SU-DHL-6 (cell line): ENCODE data around the gene TPST1.

Source experiments
- H2AFZ ChIP-seq: fragments of 200-600 bp; sonication (generic); 2 replicates; pipeline ENCODE4 v1.6.1; 2014; ENCODE audit warnings: low read depth, mild to moderate bottlenecking, moderate library complexity, mixed read lengths, antibody characterized with exemption, low read length; ENCODE audit not compliant: severe bottlenecking
- H3F3A ChIP-seq: fragments of 200-600 bp; shearing (Covaris generic); 2 replicates; pipeline ENCODE4 v1.6.0; 2016; ENCODE audit warnings: antibody characterized with exemption, mild to moderate bottlenecking; ENCODE audit not compliant: insufficient read depth
- H3K27ac ChIP-seq: fragments of 200-600 bp; sonication (generic); 2 replicates; pipeline ENCODE4 v1.5.1; 2016; ENCODE audit warnings: low read depth, mild to moderate bottlenecking, low read length, moderate library complexity, mixed read lengths
- H3K27me3 ChIP-seq: fragments of 200-600 bp; sonication (generic), shearing (Covaris generic); 2 replicates; pipeline ENCODE4 v1.6.0; 2014; ENCODE audit warnings: mild to moderate bottlenecking, low read length
- H3K36me3 ChIP-seq: fragments of 200-600 bp; sonication (generic); 2 replicates; pipeline ENCODE4 v1.6.1; 2014; ENCODE audit warnings: mild to moderate bottlenecking, low read length, mixed read lengths
- H3K4me2 ChIP-seq: fragments of 300-600, 200-600 bp; shearing (Covaris generic), sonication (generic); 2 replicates; pipeline ENCODE4 v1.6.0; 2014; ENCODE audit warnings: low read length, low read depth, mild to moderate bottlenecking; ENCODE audit not compliant: poor library complexity, severe bottlenecking
- H3K4me3 ChIP-seq: fragments of 200-600 bp; sonication (generic); 2 replicates; pipeline ENCODE4 v1.5.1; 2014; ENCODE audit warnings: antibody characterized with exemption, low read length, mild to moderate bottlenecking, mixed read lengths; ENCODE audit not compliant: insufficient read depth, poor library complexity, severe bottlenecking
- H3K79me2 ChIP-seq: fragments of 200-600 bp; sonication (generic); 2 replicates; pipeline ENCODE4 v1.6.1; 2014; ENCODE audit warnings: mild to moderate bottlenecking, low read length, moderate library complexity; ENCODE audit not compliant: insufficient read depth
- H3K9ac ChIP-seq: fragments of 200-600 bp; sonication (generic); 2 replicates; pipeline ENCODE4 v1.7.0; 2014; ENCODE audit warnings: mild to moderate bottlenecking, low read length
- H3K9me2 ChIP-seq: fragments of 200-600 bp; sonication (generic); replicated peaks from 2 replicates; pipeline ENCODE4 v1.6.1; 2014; ENCODE audit warnings: low read length; ENCODE audit not compliant: insufficient read depth
- H3K9me3 ChIP-seq: fragments of 200-600 bp; sonication (generic); 2 replicates; pipeline ENCODE4 v1.6.1; 2014; ENCODE audit warnings: low read length, mixed read lengths; ENCODE audit not compliant: insufficient read depth
- H4K20me1 ChIP-seq: fragments of 200-600 bp; sonication (generic); 2 replicates; pipeline ENCODE4 v1.6.1; 2014; ENCODE audit warnings: low read depth, mild to moderate bottlenecking, antibody characterized with exemption, low read length, moderate library complexity, mixed read lengths
- CTCF ChIP-seq: fragments of 200-600 bp; sonication (generic); IDR thresholded peaks from one replicate; pipeline ENCODE4 v1.5.1; 2017; ENCODE audit warnings: antibody characterized with exemption, mild to moderate bottlenecking, low read length, moderate library complexity; ENCODE audit not compliant: insufficient read depth, poor library complexity, severe bottlenecking
- EZH2phosphoT487 ChIP-seq: fragments of 200-600 bp; sonication (generic), shearing (Covaris generic); conservative IDR thresholded peaks from 2 replicates; pipeline ENCODE4 v1.6.1; 2018; ENCODE audit warnings: mild to moderate bottlenecking, antibody characterized with exemption, low read length, moderate library complexity, mixed read lengths

The TPST1 gene

GRCh38 chr7:66163186-66163610 is 41.9 kb upstream of the TPST1 start:
- H3K36me3 ChIP-seq: 0 out of 2 replicates have a peak, but pooled peaks cover 5% of the 10 kb centered on the region
- H3F3A ChIP-seq: no peaks in the 10 kb centered on the region
- H3K79me2 ChIP-seq: no peaks in the 10 kb centered on the region
- H3K4me3 ChIP-seq: no peak overlapping the region
- no peaks in the 10 kb centered on the region for H3K9me2 ChIP-seq
- TF ChIP-seq CTCF (no peak), EZH2phosphoT487 (no peak)
- no peak overlapping the region for H3K4me2 ChIP-seq
- H2AFZ ChIP-seq: no peak overlapping the region
- no peaks in the 10 kb centered on the region for H3K9me3 ChIP-seq
- no peak overlapping the region for H3K9ac ChIP-seq
- no peaks in the 10 kb centered on the region for H3K27me3 ChIP-seq
- no peaks in the 10 kb centered on the region for H4K20me1 ChIP-seq
- no peak overlapping the region for H3K27ac ChIP-seq

- no peak overlapping the region for H2AFZ ChIP-seq
- no peaks in the 10 kb centered on the region for H3K9me2 ChIP-seq
- no peak overlapping the region for H3K4me3 ChIP-seq
- no peak overlapping the region for H3K27ac ChIP-seq
- H3F3A ChIP-seq: no peaks in the 10 kb centered on the region
- H4K20me1 ChIP-seq: no peaks in the 10 kb centered on the region
- H3K9ac ChIP-seq: no peak overlapping the region
- TF ChIP-seq EZH2phosphoT487 (no peak), CTCF (no peak)
- H3K27me3 ChIP-seq: no peaks in the 10 kb centered on the region
- no peaks in the 10 kb centered on the region for H3K79me2 ChIP-seq
- no peaks in the 10 kb centered on the region for H3K36me3 ChIP-seq
- H3K9me3 ChIP-seq: no peaks in the 10 kb centered on the region
- no peak overlapping the region for H3K4me2 ChIP-seq
Measured at GRCh38 chr7:66164356-66164755, 40.8 kb upstream of the TPST1 start.

- Histone ChIP-seq H3K9ac (no peak overlapping the region), H3K4me2 (no peak overlapping the region), H3K27ac (no peak overlapping the region)
Measured at GRCh38 chr7:66167773-66168387, 37.3 kb upstream of the TPST1 start.

More at GRCh38 chr7:66167773-66168387, 37.3 kb upstream of the TPST1 start:
- no peaks in the 10 kb centered on the region for H3K9me2 ChIP-seq
- H3K9me3 ChIP-seq: no peaks in the 10 kb centered on the region
- TF ChIP-seq CTCF: no peak
- no peak for TF ChIP-seq EZH2phosphoT487
- no peaks in the 10 kb centered on the region for H3F3A ChIP-seq
- H2AFZ ChIP-seq: no peak overlapping the region
- no peaks in the 10 kb centered on the region for H3K36me3 ChIP-seq
- H3K4me3 ChIP-seq: no peak overlapping the region
- H4K20me1 ChIP-seq: no peaks in the 10 kb centered on the region
- no peaks in the 10 kb centered on the region for H3K79me2 ChIP-seq
- H3K27me3 ChIP-seq: no peaks in the 10 kb centered on the region
